Coronary artery (tissue), 2 donors: Measurements from ENCODE around the gene SPACDR.
A peak's percentile ranks its signal among the peaks of the same experiment; 100 is the strongest.

ENCODE experiments used
- DNase-seq: peaks from one replicate; pipeline ENCODE4 v3.0.0-alpha.2; 2017; ENCODE audit warnings: low spot score
- H3K27ac ChIP-seq, 2 donors: fragments of 200-600 bp; sonication (generic); one replicate each; pipeline ENCODE4 v1.5.1; 2016 to 2019
- H3K4me3 ChIP-seq: fragments of 200-600 bp; sonication (generic); 2 replicates; pipeline ENCODE4 v1.5.1; 2016; ENCODE audit warnings: mild to moderate bottlenecking, moderate library complexity
- CTCF ChIP-seq: fragments of 200-600 bp; sonication (generic); IDR thresholded peaks from one replicate; pipeline ENCODE4 v1.5.1; 2019; ENCODE audit warnings: antibody characterized with exemption

Gene SPACDR

GRCh38 chr7:100435401-100436304, 28.4 kb downstream of the SPACDR start:
- H3K27ac ChIP-seq, result peak overlapping the region; percentile 84 to 98
- TF ChIP-seq CTCF, result no peak
- peak overlapping the region; percentile 96 for H3K4me3 ChIP-seq
- DNase-seq, result no peak

GRCh38 chr7:100434297-100435144, 29.5 kb downstream of the SPACDR start:
- DNase-seq, result no peak
- H3K4me3 ChIP-seq, result peak overlapping the region; percentile 96
- no peak overlapping the region for H3K27ac ChIP-seq
- TF ChIP-seq CTCF, result no peak

GRCh38 chr7:100433592-100434296, 30.3 kb downstream of the SPACDR start:
- no peak for TF ChIP-seq CTCF
- no peak for DNase-seq
- no peak overlapping the region for H3K27ac ChIP-seq
- H3K4me3 ChIP-seq, result no peak overlapping the region

- Histone ChIP-seq H3K27ac (no peak overlapping the region), H3K4me3 (no peak overlapping the region)
- no peak for TF ChIP-seq CTCF
- no peak for DNase-seq
These were observed 30.8 kb downstream of the SPACDR start for GRCh38 chr7:100433276-100433591.

GRCh38 chr7:100432621-100433275, 31.3 kb downstream of the SPACDR start:
- Histone ChIP-seq H3K27ac (no peak overlapping the region), H3K4me3 (no peak overlapping the region)
- no peak for DNase-seq
- no peak for TF ChIP-seq CTCF

- no peak for TF ChIP-seq CTCF
- no peak overlapping the region for H3K27ac ChIP-seq
- no peak for DNase-seq
- no peak overlapping the region for H3K4me3 ChIP-seq
These were observed 32.0 kb downstream of the SPACDR start for GRCh38 chr7:100432053-100432452.
